Panc1 (cell line): ENCODE measurements around the gene LRBA. TPM values are rescaled to one million over a fixed set of nuclear protein-coding genes. Genes with fewer than 3 reads are reported as not detected.
"Not testable (repeated sequence)": the region's sequence is repeated elsewhere in the genome, so short reads cannot be mapped to it uniquely, and the experiment has no call there.

ENCODE experiments used
- ATAC-seq: fragments of 200-7000 bp; cut with Tn5 transposase; 2 replicates; pipeline ENCODE4 v1.9.1; 2020; ENCODE audit warnings: mild to moderate bottlenecking, moderate library complexity
- BruUV-seq: library from RNA; stranded (reverse); fragments of 400-500 nt; replicated peaks from 2 replicates; lab custom pipeline; 2021; lab: Mats Ljungman, UMichigan
- CTCF ChIA-PET: fragments of 300-600 bp; sonication (Branson Sonifier 250); formaldehyde crosslinking; loops from one replicate; lab custom pipeline; 2022; ENCODE audit warnings: antibody characterized with exemption; lab: Charles Lee
- POLR2A ChIA-PET: fragments of 300-600 bp; sonication (Branson Sonifier 250); formaldehyde crosslinking; loops from one replicate; lab custom pipeline; 2022; ENCODE audit warnings: antibody characterized with exemption; lab: Charles Lee
- DNase-seq: peaks from one replicate; pipeline ENCODE4 v3.0.0-alpha.2; 2010; ENCODE audit warnings: low read depth, low spot score
- H3K27ac ChIP-seq: 2 replicates; pipeline ENCODE4 v1.5.1; 2011; ENCODE audit warnings: mild to moderate bottlenecking, low read length, inconsistent platforms
- H3K27me3 ChIP-seq: fragments of 200-500 bp; sonication (Bioruptor generic); 2 replicates; pipeline ENCODE4 v1.6.0; 2014; ENCODE audit warnings: low read length, inconsistent platforms; ENCODE audit not compliant: control insufficient read depth, insufficient read depth
- H3K36me3 ChIP-seq: fragments of 200-500 bp; sonication (Bioruptor generic); 2 replicates; pipeline ENCODE4 v1.5.1; 2014; ENCODE audit warnings: inconsistent platforms, mild to moderate bottlenecking, low read length, moderate library complexity; ENCODE audit not compliant: control insufficient read depth, insufficient read depth
- H3K4me1 ChIP-seq: 2 replicates; pipeline ENCODE4 v1.5.1; 2011; ENCODE audit warnings: inconsistent platforms, mild to moderate bottlenecking, low read length, moderate library complexity; ENCODE audit not compliant: control insufficient read depth, insufficient read depth
- H3K4me3 ChIP-seq, 2 experiments: 2 replicates each; pipeline ENCODE4 v1.5.1; 2011 to 2012; ENCODE audit warnings: low read depth in 2 of 2, low read length in 2 of 2, mild to moderate bottlenecking in 2 of 2, inconsistent platforms in 1 of 2, moderate library complexity in 1 of 2
- H3K9me3 ChIP-seq: fragments of 200-500 bp; sonication (Bioruptor generic); 2 replicates; pipeline ENCODE4 v1.5.1; 2014; ENCODE audit warnings: low read depth, mild to moderate bottlenecking, inconsistent platforms, low read length, moderate library complexity; ENCODE audit not compliant: control insufficient read depth, insufficient read depth
- POLR2AphosphoS5 ChIP-seq: IDR thresholded peaks from 2 replicates; pipeline ENCODE4 v1.6.1; 2012; ENCODE audit warnings: mild to moderate bottlenecking, low read depth, low read length, moderate library complexity
- SIN3A ChIP-seq: IDR thresholded peaks from 2 replicates; pipeline ENCODE4 v1.6.1; 2012; ENCODE audit warnings: low read depth, mild to moderate bottlenecking, low read length, moderate library complexity, borderline replicate concordance; ENCODE audit not compliant: insufficient read depth
- TCF7L2 ChIP-seq: IDR thresholded peaks from 2 replicates; pipeline ENCODE4 v1.6.1; 2011; ENCODE audit warnings: mild to moderate bottlenecking, low read depth, low read length, inconsistent platforms
- in situ Hi-C: cut with HindIII; loops from 2 replicates; pipeline ENCODE4 v1.10.0; 2016; ENCODE audit warnings: low sequenced_read_pairs, low pct_unique_long_range_greater_than_20kb
- intact Hi-C: fragments of 100-400 bp; cut with micrococcal nuclease; formaldehyde crosslinking; loops from one replicate; pipeline ENCODE4 v1.10.0; 2022; ENCODE audit not compliant: unreplicated experiment
- total RNA-seq: library from RNA; stranded (reverse); gene quantifications from one replicate; pipeline ENCODE4 v1.2.1, GENCODE V29; 2021; ENCODE audit not compliant: unreplicated experiment
- TF ChIP-seq, protein P1 (sequence below), 2 experiments: IDR thresholded peaks; 2 replicates each; pipeline ENCODE4 v1.6.1; 2011 to 2012; ENCODE audit warnings: low read depth in 2 of 2, control low read depth in 1 of 2, low read length in 1 of 2, mild to moderate bottlenecking in 1 of 2, moderate library complexity in 1 of 2; ENCODE audit not compliant: insufficient read depth in 1 of 2
- TF ChIP-seq, protein P2 (sequence below): fragments of 450-650 bp; IDR thresholded peaks from 2 replicates; pipeline ENCODE4 v1.5.1; 2017; ENCODE audit warnings: mild to moderate bottlenecking

LRBA gene
- total RNA-seq, 1 experiment from 2014 or later, result 26.4 TPM

DNA sequence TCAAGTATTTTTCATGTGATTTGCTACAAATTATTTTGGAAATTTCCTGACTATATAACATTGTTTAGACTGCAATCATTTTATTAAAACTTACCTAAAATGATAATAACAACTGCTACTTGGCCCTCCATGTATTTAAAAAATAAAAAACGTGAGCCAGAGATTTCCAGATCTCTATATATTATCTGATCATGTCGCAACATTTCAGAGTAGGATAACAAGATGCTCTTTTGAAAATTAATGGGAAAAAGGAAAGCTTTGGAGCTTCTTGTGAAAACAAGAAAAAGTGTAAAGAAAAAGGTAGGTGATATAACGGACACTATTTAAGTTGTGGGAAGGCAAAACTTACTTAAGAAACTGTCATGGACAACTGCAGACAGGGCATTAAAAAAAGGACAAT lies 448.0 kb downstream of the LRBA start:
- ATAC-seq, result no peak
- POLR2A ChIA-PET, result no interaction called here

DNA sequence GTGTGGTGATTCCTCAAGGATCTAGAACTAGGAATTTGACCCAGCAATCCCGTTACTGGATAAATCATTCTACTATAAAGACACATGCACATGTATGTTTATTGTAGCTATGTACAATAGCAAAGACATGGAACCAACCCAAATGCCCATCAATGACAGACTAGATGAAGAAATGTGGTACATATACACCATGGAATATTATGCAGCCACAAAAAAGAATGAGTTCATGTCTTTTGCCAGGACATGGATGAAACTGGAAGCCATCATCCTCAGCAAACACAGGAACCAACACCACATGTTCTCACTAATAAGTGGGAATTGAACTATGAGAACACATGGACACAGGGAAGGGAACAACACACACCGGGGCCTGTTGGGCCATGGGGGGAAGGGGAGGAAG lies 450.1 kb downstream of the LRBA start:
- in situ Hi-C loops, intact Hi-C loops, POLR2A ChIA-PET, H3K27ac ChIP-seq, H3K4me3 ChIP-seq, DNase-seq, H3K36me3 ChIP-seq, ATAC-seq, H3K27me3 ChIP-seq, H3K4me1 ChIP-seq, BruUV-seq, CTCF ChIA-PET, H3K9me3 ChIP-seq: not testable (repeated sequence)

More for the DNA sequence above, 448.0 kb downstream of the LRBA start:
- CTCF ChIA-PET, result no interaction called here
- intact Hi-C loops (no loop called here), in situ Hi-C loops (no loop called here)
- no peak for DNase-seq
- TF ChIP-seq, protein P1, sequence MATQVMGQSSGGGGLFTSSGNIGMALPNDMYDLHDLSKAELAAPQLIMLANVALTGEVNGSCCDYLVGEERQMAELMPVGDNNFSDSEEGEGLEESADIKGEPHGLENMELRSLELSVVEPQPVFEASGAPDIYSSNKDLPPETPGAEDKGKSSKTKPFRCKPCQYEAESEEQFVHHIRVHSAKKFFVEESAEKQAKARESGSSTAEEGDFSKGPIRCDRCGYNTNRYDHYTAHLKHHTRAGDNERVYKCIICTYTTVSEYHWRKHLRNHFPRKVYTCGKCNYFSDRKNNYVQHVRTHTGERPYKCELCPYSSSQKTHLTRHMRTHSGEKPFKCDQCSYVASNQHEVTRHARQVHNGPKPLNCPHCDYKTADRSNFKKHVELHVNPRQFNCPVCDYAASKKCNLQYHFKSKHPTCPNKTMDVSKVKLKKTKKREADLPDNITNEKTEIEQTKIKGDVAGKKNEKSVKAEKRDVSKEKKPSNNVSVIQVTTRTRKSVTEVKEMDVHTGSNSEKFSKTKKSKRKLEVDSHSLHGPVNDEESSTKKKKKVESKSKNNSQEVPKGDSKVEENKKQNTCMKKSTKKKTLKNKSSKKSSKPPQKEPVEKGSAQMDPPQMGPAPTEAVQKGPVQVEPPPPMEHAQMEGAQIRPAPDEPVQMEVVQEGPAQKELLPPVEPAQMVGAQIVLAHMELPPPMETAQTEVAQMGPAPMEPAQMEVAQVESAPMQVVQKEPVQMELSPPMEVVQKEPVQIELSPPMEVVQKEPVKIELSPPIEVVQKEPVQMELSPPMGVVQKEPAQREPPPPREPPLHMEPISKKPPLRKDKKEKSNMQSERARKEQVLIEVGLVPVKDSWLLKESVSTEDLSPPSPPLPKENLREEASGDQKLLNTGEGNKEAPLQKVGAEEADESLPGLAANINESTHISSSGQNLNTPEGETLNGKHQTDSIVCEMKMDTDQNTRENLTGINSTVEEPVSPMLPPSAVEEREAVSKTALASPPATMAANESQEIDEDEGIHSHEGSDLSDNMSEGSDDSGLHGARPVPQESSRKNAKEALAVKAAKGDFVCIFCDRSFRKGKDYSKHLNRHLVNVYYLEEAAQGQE (IDR thresholded peaks at IDR 0.05; ENCODE audit: insufficient read depth in 1 of 2, low read depth in 2 of 2, low read length in 1 of 2), result no peak
- no peak for TF ChIP-seq POLR2AphosphoS5
- no peak for TF ChIP-seq TCF7L2
- TF ChIP-seq, protein P2, sequence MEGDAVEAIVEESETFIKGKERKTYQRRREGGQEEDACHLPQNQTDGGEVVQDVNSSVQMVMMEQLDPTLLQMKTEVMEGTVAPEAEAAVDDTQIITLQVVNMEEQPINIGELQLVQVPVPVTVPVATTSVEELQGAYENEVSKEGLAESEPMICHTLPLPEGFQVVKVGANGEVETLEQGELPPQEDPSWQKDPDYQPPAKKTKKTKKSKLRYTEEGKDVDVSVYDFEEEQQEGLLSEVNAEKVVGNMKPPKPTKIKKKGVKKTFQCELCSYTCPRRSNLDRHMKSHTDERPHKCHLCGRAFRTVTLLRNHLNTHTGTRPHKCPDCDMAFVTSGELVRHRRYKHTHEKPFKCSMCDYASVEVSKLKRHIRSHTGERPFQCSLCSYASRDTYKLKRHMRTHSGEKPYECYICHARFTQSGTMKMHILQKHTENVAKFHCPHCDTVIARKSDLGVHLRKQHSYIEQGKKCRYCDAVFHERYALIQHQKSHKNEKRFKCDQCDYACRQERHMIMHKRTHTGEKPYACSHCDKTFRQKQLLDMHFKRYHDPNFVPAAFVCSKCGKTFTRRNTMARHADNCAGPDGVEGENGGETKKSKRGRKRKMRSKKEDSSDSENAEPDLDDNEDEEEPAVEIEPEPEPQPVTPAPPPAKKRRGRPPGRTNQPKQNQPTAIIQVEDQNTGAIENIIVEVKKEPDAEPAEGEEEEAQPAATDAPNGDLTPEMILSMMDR, result no peak
- TF ChIP-seq SIN3A, result no peak
- Histone ChIP-seq H3K4me1 (no peaks in the 10 kb centered on the region; the same call in 1 of the 2 replicates), H3K27me3 (no peaks in the 10 kb centered on the region), H3K9me3 (no peaks in the 10 kb centered on the region), H3K4me3 (no peak overlapping the region), H3K36me3 (no peaks in the 10 kb centered on the region), H3K27ac (no peak overlapping the region)
- BruUV-seq, result no TSS peak

DNA sequence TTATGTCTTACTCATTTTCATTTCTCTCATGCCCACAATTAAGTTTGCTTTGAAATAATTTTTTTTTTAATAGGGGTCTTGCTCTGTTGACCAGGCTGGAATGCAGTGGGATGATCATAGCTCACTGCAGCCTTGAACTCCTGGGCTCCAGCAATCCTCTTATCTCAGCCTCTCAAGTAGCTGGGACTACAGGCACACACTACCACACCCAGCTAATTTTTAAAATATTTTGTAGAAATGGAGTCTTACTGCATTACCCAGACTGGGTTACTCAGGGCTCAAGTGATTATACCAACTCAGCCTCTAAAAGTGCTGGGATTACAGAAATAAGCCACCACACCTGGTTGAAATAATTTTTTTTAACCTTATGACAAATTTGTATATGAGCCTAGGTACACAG lies 452.3 kb downstream of the LRBA start:
- ATAC-seq (no peak), DNase-seq (no peak)
- no peaks in the 10 kb centered on the region for H3K27me3 ChIP-seq
- intact Hi-C loops (no loop called here), in situ Hi-C loops (no loop called here)
- H3K27ac ChIP-seq, result no peak overlapping the region
- ChIA-PET POLR2A (no interaction called here), CTCF (no interaction called here)
- no peak overlapping the region for H3K4me3 ChIP-seq
- no peaks in the 10 kb centered on the region for H3K4me1 ChIP-seq
- TF ChIP-seq TCF7L2 (no peak), SIN3A (no peak), POLR2AphosphoS5 (no peak)
- TF ChIP-seq, protein P1 (IDR thresholded peaks at IDR 0.05; ENCODE audit: insufficient read depth in 1 of 2, low read depth in 2 of 2, low read length in 1 of 2), result no peak
- TF ChIP-seq, protein P2, result no peak
- H3K36me3 ChIP-seq, result no peaks in the 10 kb centered on the region
- no TSS peak for BruUV-seq
- no peaks in the 10 kb centered on the region for H3K9me3 ChIP-seq
